Cardiac muscle cell (in vitro differentiated cells and primary cell): ENCODE results near the gene ZNRF3. TPM values are rescaled to one million over a fixed set of nuclear protein-coding genes. Genes with fewer than 3 reads are reported as not detected.
A peak's percentile ranks its signal among the peaks of the same experiment; 100 is the strongest.

Experiments
- DNase-seq, 2 donors: peaks; one replicate each; pipeline versions ENCODE4 v3.0.0 to v3.0.0-alpha.2; 2010 to 2017; ENCODE audit warnings: low read depth in 1 of 2, low spot score in 1 of 2
- H3K27ac ChIP-seq: fragments of 200-600 bp; sonication (generic); 2 replicates; pipeline ENCODE4 v1.5.1; 2016
- H3K27me3 ChIP-seq: fragments of 200-600 bp; sonication (generic); 2 replicates; pipeline ENCODE4 v1.6.0; 2016; ENCODE audit warnings: control low read depth
- H3K36me3 ChIP-seq: fragments of 200-600 bp; sonication (generic); 2 replicates; pipeline ENCODE4 v1.5.1; 2016; ENCODE audit warnings: control low read depth
- H3K4me1 ChIP-seq: fragments of 200-600 bp; sonication (generic); 2 replicates; pipeline ENCODE4 v1.8.1; 2017; ENCODE audit warnings: low read depth, mild to moderate bottlenecking, mixed run types
- H3K4me3 ChIP-seq: fragments of 200-600 bp; sonication (generic); 2 replicates; pipeline ENCODE4 v1.5.1; 2016; ENCODE audit warnings: mild to moderate bottlenecking
- H3K9me3 ChIP-seq: fragments of 200-600 bp; sonication (generic); 2 replicates; pipeline ENCODE4 v1.5.1; 2017; ENCODE audit warnings: low read depth, mild to moderate bottlenecking, control low read depth
- CTCF ChIP-seq: IDR thresholded peaks from 2 replicates; pipeline ENCODE4 v1.5.1; 2012; ENCODE audit warnings: low read depth, mild to moderate bottlenecking, low read length
- polyA plus RNA-seq: library from polyadenylated mRNA; unstranded; fragments of >200 nt; fragmentation: Nextera tagmentation; extraction: Ambion mirVana; gene quantifications from 2 replicates; pipeline ENCODE4 v1.2.1, GENCODE V29; 2016
- total RNA-seq: library from RNA; depleted of rRNA; stranded (reverse); fragments of >200 nt; gene quantifications from 2 replicates; pipeline ENCODE4 v1.2.3, GENCODE V29; 2016

The ZNRF3 gene
- total and polyA plus RNA-seq, 2 experiments from 2014 or later = 23.8 to 40.4 TPM

- peaks cover 49% of the 10 kb centered on the region for H3K4me1 ChIP-seq
- DNase-seq = no peak
- no peak overlapping the region for H3K27ac ChIP-seq
Measured at GRCh38 chr22:28923826-28924732, 40.7 kb downstream of the ZNRF3 start.

GRCh38 chr22:28925916-28926315 is 42.5 kb downstream of the ZNRF3 start:
- Histone ChIP-seq H3K27ac (no peak overlapping the region), H3K27me3 (no peaks in the 10 kb centered on the region), H3K4me1 (peaks cover 56% of the 10 kb centered on the region), H3K36me3 (no peaks in the 10 kb centered on the region), H3K9me3 (no peaks in the 10 kb centered on the region), H3K4me3 (no peak overlapping the region)
- no peak for TF ChIP-seq CTCF
- DNase-seq = no peak

More at GRCh38 chr22:28923826-28924732, 40.7 kb downstream of the ZNRF3 start:
- Histone ChIP-seq H3K4me3 (no peak overlapping the region), H3K36me3 (no peaks in the 10 kb centered on the region), H3K27me3 (no peaks in the 10 kb centered on the region), H3K9me3 (no peaks in the 10 kb centered on the region)
- no peak for TF ChIP-seq CTCF

GRCh38 chr22:28927630-28928029 is 44.3 kb downstream of the ZNRF3 start:
- TF ChIP-seq CTCF = no peak

GRCh38 chr22:28929197-28929596 is 45.8 kb downstream of the ZNRF3 start:
- no peaks in the 10 kb centered on the region for H3K36me3 ChIP-seq
- peaks cover 53% of the 10 kb centered on the region for H3K4me1 ChIP-seq
- TF ChIP-seq CTCF = no peak
- H3K9me3 ChIP-seq = no peaks in the 10 kb centered on the region
- H3K4me3 ChIP-seq = no peak overlapping the region
- H3K27ac ChIP-seq = no peak overlapping the region
- no peak for DNase-seq
- no peaks in the 10 kb centered on the region for H3K27me3 ChIP-seq

More at GRCh38 chr22:28927630-28928029, 44.3 kb downstream of the ZNRF3 start:
- Histone ChIP-seq H3K27me3 (no peaks in the 10 kb centered on the region), H3K4me3 (no peak overlapping the region), H3K9me3 (no peaks in the 10 kb centered on the region), H3K4me1 (peaks cover 53% of the 10 kb centered on the region), H3K36me3 (no peaks in the 10 kb centered on the region), H3K27ac (no peak overlapping the region)
- no peak for DNase-seq

- H3K9me3 ChIP-seq = no peaks in the 10 kb centered on the region
- DNase-seq = peak in 1 of 2 donors; percentile 47
- peaks cover 53% of the 10 kb centered on the region for H3K4me1 ChIP-seq
- TF ChIP-seq CTCF = no peak
- no peaks in the 10 kb centered on the region for H3K36me3 ChIP-seq
- H3K4me3 ChIP-seq = no peak overlapping the region
- no peak overlapping the region for H3K27ac ChIP-seq
- no peaks in the 10 kb centered on the region for H3K27me3 ChIP-seq
Measured at GRCh38 chr22:28930357-28931007, 47.1 kb downstream of the ZNRF3 start.
